GM12891 (cell line): Measurements from ENCODE around the gene SLC35F4.

Experiments
- DNase-seq: peaks from one replicate; pipeline ENCODE4 v3.0.0; 2011; ENCODE audit warnings: low spot score; ENCODE audit not compliant: insufficient read length
- FAIRE-seq: peaks from 2 replicates; lab custom pipeline; 2011; peaks lifted over from hg19 to GRCh38; lab: Jason Lieb, UNC
- PAX5 ChIP-seq: IDR thresholded peaks from 2 replicates; pipeline ENCODE4 v1.6.1; 2011; ENCODE audit warnings: low read length, moderate library complexity, mild to moderate bottlenecking; ENCODE audit not compliant: insufficient read depth, severe bottlenecking
- POLR2A ChIP-seq: IDR thresholded peaks from 2 replicates; pipeline ENCODE4 v1.6.1; 2011; ENCODE audit warnings: low read depth, low read length, control low read depth
- POLR2AphosphoS5 ChIP-seq: IDR thresholded peaks from 2 replicates; pipeline ENCODE4 v1.6.1; 2011; ENCODE audit warnings: low read depth, low read length, control low read depth
- POU2F2 ChIP-seq: IDR thresholded peaks from 2 replicates; pipeline ENCODE4 v1.6.1; 2011; ENCODE audit warnings: low read depth, mild to moderate bottlenecking, control low read depth, low read length, moderate library complexity
- SPI1 ChIP-seq: IDR thresholded peaks from 2 replicates; pipeline ENCODE4 v1.6.1; 2011; ENCODE audit warnings: low read depth, low read length, control low read depth
- TAF1 ChIP-seq: IDR thresholded peaks from 2 replicates; pipeline ENCODE4 v1.6.1; 2011; ENCODE audit warnings: low read depth, low read length, control low read depth

The SLC35F4 gene

DNA sequence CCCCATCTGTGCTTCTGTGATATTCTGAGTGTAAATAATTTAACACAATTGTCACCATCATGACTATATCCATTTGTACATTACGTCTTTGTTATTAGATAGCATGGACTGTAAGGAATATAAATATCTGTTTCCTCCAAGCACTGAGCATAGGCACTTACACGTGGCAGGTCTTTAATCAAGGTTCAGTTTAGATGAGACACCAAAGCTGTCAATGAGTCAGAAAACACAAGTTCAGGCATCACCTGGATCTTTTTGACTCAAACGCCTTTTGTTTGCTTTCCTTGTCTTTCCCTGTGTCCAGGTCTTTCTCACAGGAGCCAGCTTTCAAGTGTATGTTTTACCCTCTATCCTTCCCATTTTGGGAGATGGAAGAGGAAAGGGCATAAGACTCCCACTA, 209.0 kb downstream of the SLC35F4 start:
- TF ChIP-seq SPI1 = no peak
- TF ChIP-seq POLR2AphosphoS5 = no peak
- no peak for FAIRE-seq
- DNase-seq = no peak

- TF ChIP-seq POLR2A (no peak), PAX5 (no peak), POU2F2 (no peak), SPI1 (no peak), TAF1 (no peak), POLR2AphosphoS5 (no peak)
- no peak for FAIRE-seq
- DNase-seq = no peak
Observed at GRCh38 chr14:57652769-57653168, 213.1 kb downstream of the SLC35F4 start.

- TF ChIP-seq POLR2A = no peak
- TF ChIP-seq POU2F2 = no peak
- TF ChIP-seq TAF1 = no peak
- no peak for TF ChIP-seq SPI1
- TF ChIP-seq POLR2AphosphoS5 = no peak
- FAIRE-seq = no peak
- DNase-seq = no peak
Observed at GRCh38 chr14:57641776-57642175, 224.1 kb downstream of the SLC35F4 start.

DNA sequence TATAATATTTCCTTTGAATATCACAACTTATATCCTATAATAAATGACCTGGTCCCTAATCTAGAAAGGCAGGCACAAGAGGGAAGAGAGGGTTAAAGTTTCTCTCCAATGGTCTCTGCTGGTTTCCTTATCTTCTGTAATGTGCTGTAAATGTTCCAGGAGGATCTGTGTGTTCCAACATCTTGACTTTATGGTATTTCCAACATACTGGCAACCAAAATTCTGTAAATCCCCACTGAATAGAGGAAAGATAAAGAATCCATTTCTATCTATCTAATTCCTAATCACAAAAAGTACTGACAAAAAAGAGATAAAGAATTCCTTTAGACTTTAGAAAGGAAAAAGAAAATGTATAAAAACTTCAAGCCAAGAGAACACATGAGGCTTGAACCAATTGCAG, 225.9 kb downstream of the SLC35F4 start:
- DNase-seq (no peak), FAIRE-seq (no peak)
- TF ChIP-seq POLR2A (no peak), TAF1 (no peak), POU2F2 (no peak), POLR2AphosphoS5 (no peak), PAX5 (no peak), SPI1 (no peak)

GRCh38 chr14:57637901-57638300, 228.0 kb downstream of the SLC35F4 start:
- DNase-seq (no peak), FAIRE-seq (no peak)
- TF ChIP-seq POU2F2 = no peak
- TF ChIP-seq TAF1 = no peak
- TF ChIP-seq SPI1 = no peak
- no peak for TF ChIP-seq PAX5
- TF ChIP-seq POLR2AphosphoS5 = no peak
- no peak for TF ChIP-seq POLR2A

DNA sequence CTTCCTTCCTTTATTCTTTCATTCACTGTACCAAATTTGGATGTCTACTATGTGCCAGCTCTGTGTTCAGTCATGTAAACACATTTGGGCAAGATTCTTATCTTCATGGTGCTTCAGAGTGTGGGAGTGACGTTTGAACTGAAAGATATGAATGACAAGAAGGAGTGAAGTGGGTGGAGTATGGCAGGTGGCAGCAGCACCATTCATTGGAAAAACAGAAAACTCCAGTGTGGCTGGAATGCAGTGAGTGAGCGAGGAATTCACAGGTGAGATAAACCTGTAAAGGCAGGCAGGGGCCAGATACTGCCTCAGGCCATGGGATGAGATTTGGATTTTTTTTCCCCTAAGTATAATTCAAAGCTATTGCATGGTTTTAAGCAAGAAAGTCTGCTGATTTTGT, 231.6 kb downstream of the SLC35F4 start:
- FAIRE-seq = no peak

DNA sequence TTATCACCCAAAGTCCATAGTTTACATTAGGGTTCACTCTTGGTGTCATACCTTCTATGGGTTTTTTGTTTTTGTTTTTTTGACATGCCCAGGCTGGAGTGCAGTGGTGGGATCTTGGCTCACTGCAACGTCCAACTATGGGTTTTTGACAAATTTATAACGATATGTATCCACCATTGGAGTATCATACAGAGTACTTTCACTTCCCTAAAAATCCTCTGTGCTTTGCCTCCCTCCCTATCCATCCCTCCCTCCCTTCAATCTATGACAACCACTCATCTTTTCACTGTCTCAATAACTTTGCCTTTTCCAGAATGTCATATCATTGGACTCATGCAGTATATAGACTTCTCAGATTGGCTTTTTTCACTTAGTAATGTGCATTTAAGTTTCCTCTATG, 233.2 kb downstream of the SLC35F4 start:
- no peak for DNase-seq

More for the DNA sequence above, 231.6 kb downstream of the SLC35F4 start:
- TF ChIP-seq POLR2A (no peak), PAX5 (no peak), TAF1 (no peak), SPI1 (no peak), POU2F2 (no peak), POLR2AphosphoS5 (no peak)
- no peak for DNase-seq

GRCh38 chr14:57617510-57617909, 248.4 kb downstream of the SLC35F4 start:
- no peak for FAIRE-seq
- TF ChIP-seq POLR2AphosphoS5 = no peak
- TF ChIP-seq TAF1 = no peak
- no peak for DNase-seq

More for the DNA sequence above, 233.2 kb downstream of the SLC35F4 start:
- FAIRE-seq = no peak
- TF ChIP-seq SPI1 = peak; percentile 66
- no peak for TF ChIP-seq POU2F2
- no peak for TF ChIP-seq POLR2AphosphoS5

GRCh38 chr14:57612946-57613345, 252.9 kb downstream of the SLC35F4 start:
- DNase-seq = no peak
- FAIRE-seq = no peak
- no peak for TF ChIP-seq PAX5
- TF ChIP-seq POLR2AphosphoS5 = no peak
- TF ChIP-seq SPI1 = no peak
- no peak for TF ChIP-seq POU2F2
- no peak for TF ChIP-seq TAF1
- TF ChIP-seq POLR2A = no peak

- DNase-seq = no peak
- no peak for FAIRE-seq
- no peak for TF ChIP-seq POLR2A
- no peak for TF ChIP-seq POU2F2
- TF ChIP-seq SPI1 = no peak
- no peak for TF ChIP-seq POLR2AphosphoS5
Observed at GRCh38 chr14:57611555-57612075, 254.3 kb downstream of the SLC35F4 start.
